UCSD-AML1 (cell line): ENCODE results near the gene MYBBP1A.

Source experiments
- DNase-seq: peaks from one replicate; lab custom pipeline; 2025; ENCODE audit not compliant: unreplicated experiment; lab: John Stamatoyannopoulos, UW

The MYBBP1A gene

GRCh38 chr17:4551796-4552525 is 3.2 kb downstream of the MYBBP1A start:
- no peak for DNase-seq

GRCh38 chr17:4551141-4551540 is 4.0 kb downstream of the MYBBP1A start:
- no peak for DNase-seq

DNA sequence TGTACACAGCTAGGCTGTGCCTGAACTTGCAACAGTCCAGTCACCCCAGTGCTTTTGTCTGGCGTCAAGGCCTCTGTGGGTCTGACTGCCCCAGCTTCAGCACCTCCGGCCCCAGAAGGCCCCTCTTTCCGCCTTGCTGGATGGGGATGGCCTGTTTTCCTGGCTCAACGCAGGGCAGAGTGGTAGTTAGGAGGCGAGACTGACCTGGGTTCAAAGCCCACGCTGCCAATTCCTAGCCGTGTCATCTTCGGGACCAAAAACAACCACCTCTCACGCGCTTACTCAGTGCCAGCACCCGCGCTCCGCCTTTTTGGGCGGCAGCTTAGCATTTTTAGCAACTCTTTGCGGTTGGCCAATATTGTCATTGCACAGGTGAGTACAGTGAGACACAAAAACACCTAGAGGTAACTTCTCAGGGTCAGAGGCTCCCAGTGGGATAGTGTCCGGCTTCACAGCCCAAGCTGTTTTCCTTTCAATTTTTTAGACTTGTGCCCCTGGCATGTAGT is 4.6 kb downstream of the MYBBP1A start:
- no peak for DNase-seq

DNA sequence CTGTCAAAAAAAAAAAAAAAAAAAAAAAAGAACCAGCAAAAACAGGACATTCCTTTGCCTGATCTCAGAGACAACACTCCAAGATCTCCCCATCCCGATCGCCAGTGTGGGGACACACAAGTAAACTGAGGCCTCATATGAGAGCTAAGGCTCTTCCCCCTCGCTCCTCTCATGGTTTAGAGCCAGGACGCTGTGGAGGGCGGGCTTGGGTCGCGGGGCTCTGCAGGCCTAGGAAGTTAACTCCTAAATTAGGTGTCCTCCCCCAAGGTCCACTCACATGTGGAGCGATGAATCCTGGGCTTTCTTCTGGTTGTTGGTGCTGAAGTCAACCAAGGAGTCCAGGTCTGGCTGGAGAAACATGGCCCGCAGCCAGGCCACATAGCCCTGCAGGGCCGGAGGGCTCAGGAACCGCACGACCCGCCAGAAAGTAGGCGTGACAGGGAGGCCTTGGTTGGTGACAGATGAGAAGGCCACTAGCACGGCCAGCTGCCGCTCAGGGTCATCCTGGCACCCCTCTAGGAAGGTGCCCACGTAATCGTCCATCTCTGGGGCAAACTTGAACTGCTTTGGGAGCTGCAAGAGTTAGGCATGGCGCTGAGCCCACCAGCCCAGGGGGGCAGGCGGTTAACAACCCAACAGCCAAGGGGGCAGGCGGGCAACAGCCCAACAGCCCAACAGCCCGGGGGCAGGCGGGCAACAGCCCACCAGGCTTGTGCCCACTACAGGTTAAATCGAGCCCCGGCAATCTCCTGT is 5.2 kb downstream of the MYBBP1A start:
- DNase-seq, result no peak

DNA sequence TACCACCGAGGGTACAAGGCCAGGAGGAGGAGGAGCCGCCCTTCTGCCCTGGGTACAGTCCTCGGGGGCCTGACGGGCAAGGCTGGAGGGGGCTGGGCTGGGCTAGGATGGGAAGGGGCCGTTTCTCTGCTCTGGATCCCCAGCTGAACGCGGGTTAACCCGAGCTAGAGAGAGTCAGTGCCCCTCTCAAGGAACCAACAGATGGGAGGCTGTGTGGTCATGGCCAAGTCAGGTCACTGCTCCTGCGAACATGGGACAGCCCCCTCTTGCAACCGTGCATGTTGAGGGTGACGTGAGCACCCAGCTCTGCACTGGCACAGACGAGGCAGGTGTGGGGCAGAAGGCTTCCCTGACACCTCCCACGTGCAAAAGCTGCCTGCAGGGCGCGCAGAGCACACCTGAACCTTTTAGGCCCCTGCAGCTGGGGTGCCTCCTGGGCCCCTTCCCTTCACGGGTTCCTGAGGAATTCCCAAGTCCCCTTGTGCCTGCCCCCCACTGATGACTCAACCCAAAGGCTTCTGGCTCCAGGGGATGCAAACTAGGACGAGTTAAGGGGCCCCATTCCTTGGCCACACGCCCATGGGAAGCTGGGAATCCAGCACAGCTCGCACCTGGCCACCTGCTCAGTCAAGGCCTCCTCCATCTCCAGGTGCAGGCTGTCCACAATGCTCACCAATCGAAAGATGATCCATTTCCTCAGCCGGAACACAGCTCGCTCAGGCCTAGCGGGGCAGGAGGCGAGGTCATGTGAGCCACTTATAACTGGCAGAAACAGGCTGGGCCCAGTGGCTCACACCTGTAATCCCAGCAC is 6.3 kb downstream of the MYBBP1A start:
- DNase-seq, result no peak

- no peak for DNase-seq
These were observed 7.1 kb downstream of the MYBBP1A start for GRCh38 chr17:4548061-4548461.

GRCh38 chr17:4547118-4547906 is 7.9 kb downstream of the MYBBP1A start:
- no peak for DNase-seq

GRCh38 chr17:4545217-4545951 is 9.8 kb downstream of the MYBBP1A start:
- DNase-seq, result no peak

DNA sequence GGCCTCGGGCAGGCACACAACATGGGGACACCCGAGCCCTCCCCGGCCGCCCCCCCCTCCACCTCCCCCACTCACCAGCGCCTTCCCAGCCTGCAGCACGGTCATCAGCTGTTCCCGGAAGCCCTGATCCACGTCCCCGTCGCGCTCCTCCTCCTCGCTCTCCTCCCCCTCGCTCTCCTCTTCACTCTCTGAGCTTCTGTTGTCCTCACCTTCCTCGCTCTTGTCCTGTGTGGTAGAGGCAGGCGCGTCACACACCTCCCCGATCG is 10.3 kb downstream of the MYBBP1A start:
- DNase-seq, result no peak

GRCh38 chr17:4544135-4544950 is 10.8 kb downstream of the MYBBP1A start:
- no peak for DNase-seq

DNA sequence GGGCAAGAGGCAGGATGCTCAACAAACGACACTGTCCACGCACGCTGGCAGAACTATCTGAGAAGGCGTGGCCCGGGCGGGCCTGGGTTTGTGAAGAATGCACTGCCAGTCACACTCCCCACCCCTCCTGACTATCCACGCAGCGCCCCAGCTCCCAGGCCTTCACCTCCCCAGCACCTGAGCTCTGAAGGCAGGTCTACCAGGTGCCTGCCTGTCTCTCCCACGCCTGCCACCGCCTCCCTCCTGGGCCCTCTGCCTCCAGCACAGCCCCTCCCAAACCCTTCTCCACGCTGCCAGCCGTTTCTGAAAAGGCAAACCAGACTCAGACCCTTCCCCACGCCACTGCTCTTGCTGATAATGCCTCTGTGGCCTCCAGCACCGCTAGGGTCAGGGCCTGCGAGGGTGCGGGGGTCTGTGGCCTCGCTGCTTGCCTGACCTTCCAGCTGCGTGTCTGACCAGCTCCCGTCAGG is 11.6 kb downstream of the MYBBP1A start:
- no peak for DNase-seq

GRCh38 chr17:4542726-4543191 is 12.4 kb downstream of the MYBBP1A start:
- DNase-seq, result no peak

GRCh38 chr17:4542003-4542725 is 13.0 kb downstream of the MYBBP1A start:
- no peak for DNase-seq

GRCh38 chr17:4541328-4542002 is 13.7 kb downstream of the MYBBP1A start:
- no peak for DNase-seq

DNA sequence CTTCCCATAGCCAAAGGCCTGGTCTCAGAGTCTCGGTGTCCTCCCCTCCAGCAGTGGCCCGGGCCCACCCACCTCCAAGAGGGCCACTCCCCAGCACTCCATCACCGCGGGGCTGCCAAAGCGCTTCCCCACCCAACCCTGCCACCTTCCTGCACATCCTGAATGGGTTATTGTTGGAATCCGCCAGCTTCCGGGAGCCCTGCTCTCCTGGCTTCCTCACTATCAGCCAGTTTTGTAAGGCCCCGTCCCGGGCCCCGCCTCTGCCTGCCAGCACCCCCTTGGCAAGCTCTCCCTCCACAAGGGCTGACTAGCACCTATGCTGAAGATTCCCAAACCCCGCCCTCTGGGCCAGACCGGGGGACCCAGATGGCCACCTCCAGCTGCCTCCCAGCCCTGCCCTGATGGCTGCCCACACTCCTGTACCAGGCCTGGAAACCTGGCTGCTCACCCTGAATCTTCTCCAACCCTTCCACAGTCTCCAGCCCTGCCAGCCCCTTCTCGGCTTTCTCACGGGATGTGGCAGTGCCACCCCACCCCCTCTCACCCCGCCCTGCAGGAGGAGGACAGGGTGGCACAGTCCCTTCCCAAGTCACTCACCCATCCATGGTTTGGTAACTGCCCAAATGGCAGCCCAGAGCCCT is 14.4 kb downstream of the MYBBP1A start:
- DNase-seq, result no peak

DNA sequence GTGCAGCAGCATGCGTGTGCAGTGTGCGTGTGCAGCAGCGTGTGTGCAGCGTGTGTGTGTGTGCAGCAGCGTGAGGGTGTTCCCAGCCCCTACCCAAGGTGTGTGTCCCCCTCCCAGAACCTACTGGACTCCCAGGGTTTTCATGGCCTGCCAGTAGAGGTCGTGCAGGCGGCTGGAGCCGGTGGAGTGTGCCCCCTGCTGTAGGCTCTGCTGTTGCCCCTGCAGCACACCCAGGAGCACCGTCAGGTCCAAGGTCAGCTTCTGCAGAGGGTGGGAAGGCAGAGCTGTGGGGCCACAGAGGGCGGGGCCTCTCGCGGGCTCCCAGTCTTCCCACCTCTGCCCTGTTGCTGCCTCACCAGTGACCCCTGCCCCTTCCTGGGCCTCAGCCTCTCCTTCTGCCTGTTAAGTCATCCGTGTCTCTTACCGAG is 14.9 kb downstream of the MYBBP1A start:
- DNase-seq, result peak; percentile 66

DNA sequence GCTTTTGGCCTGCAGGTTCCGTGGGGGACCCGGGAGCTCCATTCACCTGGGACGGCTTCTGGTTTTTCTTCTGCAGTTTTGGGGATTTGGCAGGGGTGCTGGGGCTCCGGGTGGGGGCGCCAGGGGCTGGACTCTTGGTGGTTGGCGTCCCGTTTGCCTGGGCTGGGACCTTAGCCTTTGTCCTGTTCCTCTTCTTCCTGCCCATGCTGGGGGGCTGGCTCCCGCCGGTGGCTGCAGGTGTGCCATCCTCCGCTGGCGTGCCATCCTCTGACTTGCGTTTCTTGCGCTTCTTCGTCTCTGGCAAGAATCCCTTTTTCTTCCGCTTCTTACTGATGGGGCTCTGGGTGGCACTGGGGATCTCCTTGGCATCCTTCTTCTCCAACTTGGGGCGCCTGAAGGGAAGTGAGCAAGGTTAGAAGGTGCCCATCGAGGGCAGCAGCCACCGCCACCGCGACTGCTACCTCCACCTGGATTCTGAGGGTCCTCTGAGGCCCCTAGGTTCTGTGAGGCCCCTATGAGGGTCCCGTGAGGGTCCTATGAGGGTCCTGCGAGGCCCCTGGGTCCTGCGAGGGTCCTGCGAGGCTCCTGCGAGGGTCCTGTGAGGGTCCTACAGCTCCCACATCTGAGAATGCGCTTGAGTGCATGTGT is 15.5 kb downstream of the MYBBP1A start:
- no peak for DNase-seq
